ENCODE data around the gene FOS. TPM values are rescaled to one million over a fixed set of nuclear protein-coding genes. Genes with fewer than 3 reads are reported as not detected.
"Not testable (repeated sequence)": the region's sequence is repeated elsewhere in the genome, so short reads cannot be mapped to it uniquely, and the experiment has no call there.

FOS gene
- total RNA-seq (2014; rRNA removed; shearing (Covaris generic)) = 21.5 and 22.0 TPM in 2 replicates

DNA sequence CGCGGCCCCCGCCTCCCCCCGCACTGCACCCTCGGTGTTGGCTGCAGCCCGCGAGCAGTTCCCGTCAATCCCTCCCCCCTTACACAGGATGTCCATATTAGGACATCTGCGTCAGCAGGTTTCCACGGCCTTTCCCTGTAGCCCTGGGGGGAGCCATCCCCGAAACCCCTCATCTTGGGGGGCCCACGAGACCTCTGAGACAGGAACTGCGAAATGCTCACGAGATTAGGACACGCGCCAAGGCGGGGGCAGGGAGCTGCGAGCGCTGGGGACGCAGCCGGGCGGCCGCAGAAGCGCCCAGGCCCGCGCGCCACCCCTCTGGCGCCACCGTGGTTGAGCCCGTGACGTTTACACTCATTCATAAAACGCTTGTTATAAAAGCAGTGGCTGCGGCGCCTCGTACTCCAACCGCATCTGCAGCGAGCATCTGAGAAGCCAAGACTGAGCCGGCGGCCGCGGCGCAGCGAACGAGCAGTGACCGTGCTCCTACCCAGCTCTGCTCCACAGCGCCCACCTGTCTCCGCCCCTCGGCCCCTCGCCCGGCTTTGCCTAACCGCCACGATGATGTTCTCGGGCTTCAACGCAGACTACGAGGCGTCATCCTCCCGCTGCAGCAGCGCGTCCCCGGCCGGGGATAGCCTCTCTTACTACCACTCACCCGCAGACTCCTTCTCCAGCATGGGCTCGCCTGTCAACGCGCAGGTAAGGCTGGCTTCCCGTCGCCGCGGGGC lies at the start of gene FOS:
FOS (plus strand) TSS at position 407 of the 731 bp plus-strand sequence; CDS start at position 562, 155 bp downstream.
- peak; percentile 93 for DNase-seq (ENCODE audit: low spot score)

DNA sequence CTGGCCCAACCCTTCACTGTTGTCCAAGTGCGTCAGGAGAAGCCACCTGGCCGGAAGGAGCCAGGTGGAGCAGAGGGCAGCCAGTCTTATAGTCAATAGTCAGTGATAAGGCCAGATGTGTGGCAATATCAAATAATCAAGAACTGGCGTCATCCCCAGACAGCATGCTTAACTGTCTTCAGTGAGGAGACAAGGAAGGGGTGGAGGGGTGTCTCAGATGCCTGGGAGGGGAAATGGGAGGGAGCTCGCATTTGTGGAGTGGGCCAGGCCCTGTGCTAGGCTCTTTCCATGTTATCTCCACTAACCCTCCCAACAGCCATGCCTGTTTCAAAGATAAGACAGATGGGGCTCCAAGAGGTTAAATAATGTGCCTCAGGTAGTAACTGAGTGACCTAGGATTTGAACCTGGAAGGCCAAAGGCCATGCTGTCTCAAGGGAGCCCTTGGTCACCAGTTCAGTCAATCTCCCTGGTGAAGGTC lies 48.9 kb upstream of the FOS start:
- DNase-seq (ENCODE audit: low spot score) = no peak

DNA sequence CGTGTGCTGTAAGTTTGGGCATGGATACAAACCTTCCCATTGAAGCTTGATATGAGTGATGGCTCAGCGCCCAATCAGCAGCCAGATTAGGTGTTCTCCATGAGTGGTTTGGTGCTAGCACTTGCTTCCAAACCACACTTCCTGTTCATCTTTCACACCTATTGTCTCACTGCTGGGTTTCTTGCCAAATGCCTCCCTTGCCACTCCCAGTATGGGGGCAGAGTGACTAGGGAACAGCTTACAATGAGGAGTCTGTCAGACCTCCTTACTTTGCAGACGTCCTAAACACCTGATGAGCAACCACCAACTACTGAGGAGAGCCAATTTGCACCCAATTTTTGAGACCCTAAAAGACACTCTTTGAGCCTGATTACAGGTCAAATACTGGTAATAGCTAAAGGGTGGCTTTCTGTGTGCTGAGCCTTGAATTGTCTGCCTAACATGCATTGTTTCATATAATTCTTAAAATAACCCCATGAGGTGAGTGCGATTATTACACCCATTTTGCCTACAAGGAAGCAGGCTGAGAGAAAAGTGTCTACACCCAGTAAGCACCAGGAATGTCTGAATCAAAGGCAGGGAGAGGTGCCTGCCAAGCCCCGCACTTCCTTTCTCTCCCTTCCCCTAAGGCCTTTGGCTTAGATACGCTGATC lies 48.4 kb upstream of the FOS start:
- no peak for DNase-seq (ENCODE audit: low spot score)

DNA sequence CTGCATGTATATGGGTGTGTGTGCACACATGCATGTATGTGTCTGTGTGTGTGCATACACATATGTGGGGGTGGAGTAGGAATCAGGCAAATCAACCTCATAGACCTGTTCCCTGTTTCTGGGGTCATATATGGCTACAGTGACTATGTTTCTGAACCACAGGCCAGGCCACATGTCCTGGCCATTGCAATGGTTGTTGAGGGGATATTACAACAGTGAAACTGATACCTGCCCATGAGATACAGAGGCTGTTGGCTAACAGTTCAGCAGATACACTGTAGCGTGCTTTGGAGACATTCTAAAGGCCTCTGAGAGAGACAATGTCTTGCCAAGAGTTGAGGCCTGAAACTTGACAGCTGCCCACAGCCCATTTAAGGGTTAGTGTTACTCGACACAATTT lies 47.3 kb upstream of the FOS start:
- no peak for DNase-seq (ENCODE audit: low spot score)

DNA sequence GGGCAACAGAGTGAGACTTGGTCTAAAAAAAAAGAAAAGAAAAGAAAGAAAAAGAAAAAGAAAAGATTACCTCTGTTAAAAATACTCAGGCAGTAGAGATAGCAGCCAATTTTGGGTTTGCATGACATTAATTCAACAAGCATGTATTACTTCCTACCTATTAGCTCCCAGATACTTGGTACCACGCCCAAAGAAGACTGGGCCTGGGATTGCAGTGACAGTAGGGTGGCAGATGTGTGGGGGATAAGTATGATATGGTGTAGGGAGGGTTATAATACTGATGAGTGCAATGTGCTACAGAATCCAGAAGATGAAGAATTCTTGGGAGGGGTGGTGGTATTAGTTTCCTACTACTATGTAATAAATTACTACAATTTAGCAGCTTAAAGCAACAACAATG lies 46.4 kb upstream of the FOS start:
- no peak for DNase-seq (ENCODE audit: low spot score)

DNA sequence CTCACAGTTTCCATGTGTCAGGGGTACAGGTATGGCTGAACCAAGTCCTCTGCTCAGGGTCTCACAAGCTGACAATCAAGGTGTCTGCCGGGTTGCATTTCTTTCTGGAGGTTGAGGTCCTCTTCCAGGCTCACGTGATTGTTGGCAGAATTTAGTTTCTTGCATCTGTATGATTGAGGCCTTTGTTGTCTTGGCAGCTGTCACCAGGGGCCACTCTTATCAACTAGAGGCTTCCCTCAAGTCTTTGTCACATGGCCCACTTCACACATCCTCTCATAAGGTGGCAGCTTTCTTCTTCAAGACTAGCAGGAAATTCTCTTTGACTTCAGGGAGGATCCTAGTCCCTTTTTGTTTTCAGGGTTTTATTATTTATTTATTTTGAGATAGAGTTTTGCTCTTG lies 46.0 kb upstream of the FOS start:
- no peak for DNase-seq (ENCODE audit: low spot score)

DNA sequence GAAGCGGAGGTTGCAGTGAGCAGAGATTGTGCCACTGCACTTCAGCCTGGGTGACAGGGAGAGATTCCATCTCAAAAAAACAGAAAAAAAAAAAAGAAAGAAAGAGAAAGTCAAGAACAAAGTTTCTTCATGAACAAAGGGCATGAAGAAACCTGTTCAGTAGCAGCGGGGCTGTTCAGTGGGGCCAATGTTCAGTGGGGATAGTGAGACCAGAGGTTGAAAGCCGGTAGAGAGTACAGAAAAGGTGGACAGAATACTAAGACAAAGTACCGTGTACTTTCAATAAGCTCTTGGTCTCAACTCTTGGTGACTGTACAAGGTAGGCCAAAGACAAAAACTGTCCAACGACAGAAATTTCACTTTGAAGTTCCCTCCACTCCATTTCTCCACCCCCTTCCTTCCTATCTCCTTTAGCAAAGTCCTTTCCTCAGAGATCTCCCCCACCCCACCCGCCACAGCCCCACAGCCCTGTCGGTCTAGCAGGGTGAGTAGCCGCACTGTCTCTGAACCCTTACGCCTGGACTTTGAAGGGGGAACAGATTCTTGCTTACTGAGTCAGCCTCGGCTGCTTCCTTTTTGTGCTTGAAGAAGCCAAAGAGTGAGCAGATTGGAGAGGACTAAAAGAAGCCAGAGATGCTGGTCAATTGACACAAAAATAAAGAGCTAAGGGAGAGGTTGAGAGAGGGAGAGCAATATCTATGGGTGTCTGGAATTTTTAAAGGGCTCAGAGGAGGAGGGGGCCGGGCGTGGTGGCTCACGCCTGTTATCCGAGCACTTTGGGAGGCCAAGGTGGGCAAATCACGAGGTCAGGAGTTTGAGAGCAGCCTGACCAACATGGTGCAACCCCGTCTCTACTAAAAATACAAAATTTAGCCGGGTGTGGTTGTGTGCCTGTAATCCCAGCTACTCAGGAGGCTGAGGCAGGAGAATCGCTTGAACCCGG lies 44.2 kb upstream of the FOS start:
- DNase-seq (ENCODE audit: low spot score) = no peak

DNA sequence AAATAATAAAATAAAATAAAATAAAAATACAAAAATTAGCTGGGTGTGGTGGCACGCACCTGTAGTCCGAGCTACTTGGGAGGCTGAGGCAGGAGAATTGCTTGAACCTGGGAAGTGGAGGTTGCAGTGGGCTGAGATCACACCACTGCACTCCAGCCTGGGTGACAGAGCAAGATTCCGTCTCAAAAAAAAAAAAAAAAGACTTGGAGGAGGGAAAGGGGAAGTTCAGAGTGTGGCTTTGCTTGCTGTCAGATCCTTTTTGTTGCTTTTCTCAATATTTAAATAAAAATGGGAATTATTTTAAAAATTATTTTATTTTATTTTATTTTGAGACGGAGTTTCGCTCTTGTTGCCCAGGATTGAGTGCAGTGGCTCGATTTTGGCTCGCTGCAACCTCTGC lies 43.4 kb upstream of the FOS start:
- DNase-seq (ENCODE audit: low spot score) = not testable (repeated sequence)

DNA sequence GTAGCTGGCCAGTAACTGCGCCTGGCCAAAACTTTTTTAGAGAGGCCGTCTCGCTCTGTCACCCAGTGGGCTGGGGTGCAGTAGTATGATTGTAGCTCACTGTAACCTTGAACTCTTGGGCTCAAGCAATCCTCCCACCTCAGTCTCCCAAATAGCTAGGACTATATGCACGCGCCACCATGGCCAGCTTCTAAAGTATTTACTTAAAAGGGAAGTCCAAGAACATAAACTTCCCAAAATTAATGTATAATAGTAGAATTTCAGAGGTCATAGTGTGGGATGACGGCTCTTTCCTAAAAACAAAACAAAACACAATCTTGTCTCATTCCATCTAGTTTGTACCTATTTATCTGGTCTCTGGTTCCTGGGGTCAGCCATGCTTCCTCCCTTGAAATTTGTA lies 42.2 kb upstream of the FOS start:
- no peak for DNase-seq (ENCODE audit: low spot score)

DNA sequence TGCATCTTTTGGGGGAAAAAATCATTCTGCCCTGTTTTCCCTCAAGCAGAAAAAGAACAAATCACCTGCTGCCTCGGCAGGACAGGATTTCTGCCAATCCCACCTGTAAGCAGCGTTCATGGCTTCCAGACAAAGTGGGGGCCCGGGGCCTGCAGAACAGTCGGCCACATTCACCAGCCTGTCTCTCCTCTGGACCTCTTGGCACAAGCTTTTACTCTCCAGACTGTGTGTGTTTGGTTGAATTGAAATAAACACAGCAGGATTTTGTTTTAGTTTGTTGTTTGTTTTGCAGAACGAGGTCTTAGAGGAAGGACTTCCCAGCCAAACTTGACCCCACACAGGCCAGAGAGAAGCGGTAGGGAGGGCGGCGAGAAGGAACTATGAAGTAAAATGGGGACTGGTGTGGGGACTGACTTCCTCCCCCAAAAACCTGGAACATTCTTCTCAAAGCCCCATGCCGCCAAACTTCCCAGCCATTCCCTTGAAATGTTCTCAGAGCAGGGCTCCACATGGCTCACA lies 41.7 kb upstream of the FOS start:
- no peak for DNase-seq (ENCODE audit: low spot score)

DNA sequence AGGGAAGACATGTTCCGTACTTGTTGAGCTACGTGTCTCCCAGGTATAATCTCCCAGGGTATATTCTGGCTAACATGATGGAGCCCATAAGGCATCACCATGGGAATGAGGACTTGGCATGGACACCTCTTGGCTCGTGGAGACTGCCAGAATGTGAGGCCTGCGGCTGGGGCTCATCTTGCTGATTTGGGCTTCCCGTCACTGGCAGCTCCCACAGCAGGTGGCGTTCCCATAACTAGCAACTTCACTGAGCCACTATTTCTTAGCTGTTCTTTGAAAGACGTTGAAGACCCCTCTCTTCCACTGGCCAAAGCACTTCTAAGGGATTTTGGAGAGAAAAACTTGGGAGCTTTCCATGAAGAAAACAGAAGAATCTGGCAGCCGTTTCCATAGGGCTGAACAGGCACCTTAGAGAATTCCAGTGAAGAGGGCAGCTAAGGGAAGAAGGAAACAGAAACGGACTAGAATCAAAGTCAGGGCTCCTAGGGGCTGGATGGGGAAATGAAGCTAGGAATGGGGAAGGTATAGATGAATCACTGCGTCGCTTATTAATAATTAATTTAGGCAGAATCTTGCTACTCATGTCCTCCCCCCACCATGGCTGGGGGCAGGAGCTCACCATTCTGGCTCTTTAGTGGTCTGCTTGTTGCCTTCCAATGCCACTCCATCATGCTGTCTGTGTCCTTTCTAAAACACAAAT lies 39.7 kb upstream of the FOS start:
- DNase-seq (ENCODE audit: low spot score) = no peak

DNA sequence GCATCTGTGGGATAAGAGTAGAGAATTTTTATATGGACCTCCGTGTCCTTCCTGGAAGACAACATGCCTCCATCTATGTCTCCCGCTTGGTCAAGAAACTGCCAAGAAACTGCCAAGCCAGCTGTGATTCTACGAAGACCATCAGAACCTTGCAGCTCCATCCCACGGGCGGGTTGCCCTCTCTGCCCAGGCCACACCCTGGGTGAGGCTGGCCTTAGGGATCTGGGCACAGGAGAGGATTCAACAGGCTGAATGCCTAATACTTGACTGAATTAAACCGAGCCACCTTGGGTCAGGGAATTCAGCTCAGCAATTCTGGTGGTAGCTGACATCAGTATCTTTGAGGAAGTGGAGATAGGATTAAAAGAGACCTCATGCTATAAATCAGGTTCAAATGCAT lies 37.8 kb upstream of the FOS start:
- no peak for DNase-seq (ENCODE audit: low spot score)

DNA sequence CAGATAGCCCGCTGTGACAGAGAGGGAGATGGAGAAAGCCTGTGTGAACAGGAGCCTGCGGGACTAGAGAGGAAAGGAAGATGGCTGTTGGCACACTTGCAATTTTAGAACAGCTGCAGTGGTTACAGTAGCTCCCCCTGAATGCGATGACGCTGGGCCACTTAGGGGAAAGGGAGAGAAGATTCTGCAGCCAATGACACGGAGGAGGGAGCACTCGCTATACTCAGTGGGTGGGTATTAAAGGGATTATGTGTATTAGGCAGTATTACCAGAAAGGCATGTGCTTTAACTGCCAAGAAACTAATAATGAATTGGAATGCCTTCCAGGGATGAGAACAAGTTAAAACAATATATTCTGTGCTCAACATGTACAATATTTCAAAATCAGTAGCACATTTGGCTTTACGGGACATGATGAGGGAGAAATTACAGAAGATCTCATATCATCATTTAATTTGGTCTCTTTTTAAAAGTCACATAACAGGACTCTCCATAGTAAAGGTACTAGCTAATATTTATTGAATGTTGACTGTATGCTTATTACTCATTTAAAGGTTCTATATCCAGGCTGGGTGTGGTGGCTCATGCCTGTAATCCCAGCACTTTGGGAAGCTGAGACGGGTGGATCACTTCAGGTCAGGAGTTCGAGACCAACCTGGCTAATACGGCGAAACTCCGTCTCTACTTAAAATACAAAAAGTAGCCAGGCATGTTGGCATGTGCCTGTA lies 35.9 kb upstream of the FOS start:
- no peak for DNase-seq (ENCODE audit: low spot score)

DNA sequence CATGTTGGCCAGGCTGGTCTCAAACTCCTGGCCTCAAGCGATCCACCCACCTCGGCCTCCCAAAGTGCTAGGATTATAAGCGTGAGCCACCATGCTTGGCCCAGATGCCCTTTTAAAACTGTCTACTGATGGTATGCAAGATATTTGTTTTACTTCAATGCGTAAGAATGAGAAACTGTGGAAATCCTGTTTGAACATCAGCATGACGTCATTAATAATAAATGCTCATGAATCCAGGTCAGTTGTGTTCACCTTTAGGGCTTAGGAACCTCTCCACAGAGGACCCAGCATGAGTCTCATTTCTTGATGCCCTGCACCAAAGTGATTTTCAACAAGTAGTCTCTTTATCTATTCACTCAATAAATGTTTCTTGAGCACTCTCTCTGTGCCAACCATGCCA lies 34.5 kb upstream of the FOS start:
- no peak for DNase-seq (ENCODE audit: low spot score)

DNA sequence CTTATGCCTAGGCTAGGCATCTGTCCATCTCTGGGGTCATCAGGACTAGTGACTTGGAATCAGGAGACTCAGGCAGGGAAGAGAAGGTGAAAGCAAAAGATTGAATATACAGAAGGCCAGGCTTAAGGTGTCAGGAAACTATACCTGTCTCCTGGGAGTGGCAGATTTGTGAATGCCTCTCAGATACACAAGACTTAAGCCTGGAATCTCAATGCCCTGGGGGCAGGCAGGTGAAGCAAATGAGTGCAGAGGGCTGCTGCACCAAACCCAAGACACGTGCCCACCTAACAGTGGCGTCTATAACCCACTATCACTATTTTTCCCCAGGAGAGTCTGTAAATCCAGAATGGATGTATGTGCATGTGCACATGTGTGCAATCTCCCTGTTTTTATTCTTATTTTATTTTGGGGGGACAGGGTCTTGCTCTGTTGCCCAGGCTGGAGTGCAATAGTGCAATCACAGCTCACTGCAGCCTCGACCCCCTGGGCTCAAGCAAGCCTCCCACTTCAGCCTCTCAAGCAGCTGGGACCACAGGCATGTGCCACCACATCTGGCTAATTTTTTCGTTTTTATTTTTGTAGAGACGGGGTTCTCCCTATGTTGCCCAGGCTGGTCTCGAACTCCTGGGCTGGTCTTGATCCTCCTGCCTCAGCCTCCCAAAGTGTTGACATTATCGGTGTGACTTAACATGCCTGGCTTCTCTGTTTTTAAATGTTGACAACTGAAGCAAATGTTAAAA lies 31.9 kb upstream of the FOS start:
- no peak for DNase-seq (ENCODE audit: low spot score)

DNA sequence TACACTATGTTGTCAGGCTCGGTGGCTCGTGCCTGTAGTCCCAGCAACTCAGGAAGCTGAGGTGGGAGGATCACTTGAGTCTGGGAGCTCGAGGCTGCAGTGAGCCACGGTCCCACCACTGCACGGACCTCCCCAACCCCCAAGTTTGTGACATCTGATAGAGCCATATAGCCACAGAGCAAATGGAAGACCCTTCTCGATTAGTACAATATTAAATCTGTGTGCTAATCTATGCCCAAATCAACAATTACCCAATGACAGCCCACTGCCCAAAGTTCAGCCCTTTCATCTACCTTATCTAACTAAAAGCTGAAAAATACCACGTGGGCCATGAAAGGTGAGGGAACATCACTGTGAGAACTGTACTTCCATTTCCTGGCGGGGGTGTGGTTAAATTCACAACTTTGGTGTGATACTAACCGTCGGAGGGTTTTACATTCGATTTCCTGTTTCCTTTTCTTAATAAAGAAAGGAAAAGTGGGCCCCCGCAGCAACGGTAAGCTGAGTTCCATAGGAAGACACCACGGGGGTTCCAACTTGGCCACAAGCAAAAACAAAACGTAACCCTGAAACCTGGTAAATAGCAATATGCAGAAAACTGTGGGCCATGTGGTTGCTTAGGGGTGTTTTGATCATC lies 31.2 kb upstream of the FOS start:
- no peak for DNase-seq (ENCODE audit: low spot score)

DNA sequence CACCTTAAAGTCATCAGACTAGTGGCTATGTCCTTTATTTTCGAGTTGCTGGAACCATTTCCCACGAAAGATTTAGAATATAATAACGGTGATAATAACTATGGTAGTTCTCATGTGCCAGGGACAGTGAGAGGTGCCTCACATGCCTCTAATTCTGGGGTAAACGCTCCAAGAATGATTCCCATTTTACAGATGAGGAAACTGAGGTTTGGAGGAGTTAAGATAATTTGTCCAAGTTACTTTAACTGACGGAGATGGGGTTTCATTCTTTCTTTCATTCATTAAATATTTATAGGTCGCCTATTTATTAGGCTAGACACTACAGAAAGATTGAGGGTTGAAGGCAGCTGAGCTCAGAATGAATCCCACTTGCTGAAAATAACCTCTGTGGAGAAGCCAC lies 30.7 kb upstream of the FOS start:
- no peak for DNase-seq (ENCODE audit: low spot score)

DNA sequence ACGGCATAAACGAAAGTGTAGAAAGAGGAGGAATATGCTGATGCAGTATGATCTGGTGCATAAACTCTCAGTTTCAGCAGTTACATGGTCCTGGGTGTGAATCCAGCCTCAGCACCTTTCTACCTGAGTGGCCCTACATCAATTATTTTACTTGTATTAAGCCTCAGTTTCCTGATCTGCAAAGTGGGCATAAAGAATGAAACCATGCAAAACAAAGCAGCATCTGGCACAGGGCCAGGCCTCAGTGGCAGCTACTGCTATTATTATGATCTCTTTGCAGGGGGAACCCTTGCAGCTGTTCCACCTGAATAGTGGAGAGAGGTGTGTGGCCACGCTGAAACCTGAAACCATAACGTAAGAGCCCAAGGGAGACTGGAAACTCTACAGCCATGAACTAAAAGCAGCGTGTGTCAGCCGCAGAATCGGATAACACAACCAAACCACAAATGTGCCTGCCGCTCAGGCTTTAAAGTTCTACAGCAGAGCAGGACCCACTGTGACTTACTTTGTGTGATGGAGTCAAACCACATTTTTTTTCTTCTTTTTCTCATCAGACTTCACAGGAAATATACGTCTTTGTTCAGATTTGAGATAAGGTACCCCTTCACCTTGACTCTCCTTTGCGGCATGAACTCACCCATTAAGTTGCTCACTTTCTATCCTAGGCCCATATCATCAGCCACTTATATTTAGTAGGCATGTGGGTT lies 29.2 kb upstream of the FOS start:
- peak; percentile 69 for DNase-seq (ENCODE audit: low spot score)

DNA sequence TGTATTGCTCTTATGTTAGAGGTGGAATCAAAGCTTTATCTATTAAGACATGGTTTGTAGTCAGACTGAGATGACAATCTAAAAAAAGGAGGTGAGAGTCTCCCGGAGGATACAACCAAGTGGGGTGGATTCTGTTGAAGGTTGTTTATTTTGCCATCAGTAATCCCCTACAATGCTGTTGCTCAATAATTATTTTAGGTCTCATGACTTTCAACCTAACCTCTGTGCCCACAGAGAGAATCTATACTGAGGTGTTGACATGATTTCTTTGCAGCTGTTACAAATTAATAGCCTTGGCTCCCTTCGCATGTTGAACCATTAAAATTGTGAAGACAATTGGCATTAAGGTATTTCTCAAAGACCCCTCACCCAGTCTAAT lies 28.7 kb upstream of the FOS start:
- no peak for DNase-seq (ENCODE audit: low spot score)

Measured in H4 (cell line).